ENCODE results near the gene ESPNL. TPM values are rescaled to one million over a fixed set of nuclear protein-coding genes. Genes with fewer than 3 reads are reported as not detected.
"Not testable (repeated sequence)": the region's sequence is repeated elsewhere in the genome, so short reads cannot be mapped to it uniquely, and the experiment has no call there.

Gene ESPNL
- polyA plus RNA-seq, 1 donor = 0.30 TPM

- no peak for DNase-seq
Measured at GRCh38 chr2:238159071-238159539, 59.0 kb downstream of the ESPNL start.

GRCh38 chr2:238159661-238160205, 59.6 kb downstream of the ESPNL start:
- DNase-seq = no peak

GRCh38 chr2:238160206-238161129, 60.3 kb downstream of the ESPNL start:
- DNase-seq = no peak

- no peak for DNase-seq
Measured at GRCh38 chr2:238161291-238162051, 61.3 kb downstream of the ESPNL start.

GRCh38 chr2:238162251-238162845, 62.2 kb downstream of the ESPNL start:
- no peak for DNase-seq

GRCh38 chr2:238162846-238163441, 62.8 kb downstream of the ESPNL start:
- DNase-seq = no peak

GRCh38 chr2:238163481-238164198, 63.5 kb downstream of the ESPNL start:
- no peak for DNase-seq

GRCh38 chr2:238164906-238165287, 64.8 kb downstream of the ESPNL start:
- DNase-seq = no peak

- no peak for DNase-seq
Measured at GRCh38 chr2:238165288-238165921, 65.3 kb downstream of the ESPNL start.

- DNase-seq = no peak
Measured at GRCh38 chr2:238166391-238167343, 66.5 kb downstream of the ESPNL start.

- no peak for DNase-seq
Measured at GRCh38 chr2:238167344-238167715, 67.2 kb downstream of the ESPNL start.

- DNase-seq = no peak
Measured at GRCh38 chr2:238167761-238168160, 67.6 kb downstream of the ESPNL start.

- DNase-seq = no peak
Measured at GRCh38 chr2:238168196-238169047, 68.3 kb downstream of the ESPNL start.

GRCh38 chr2:238169048-238169707, 69.0 kb downstream of the ESPNL start:
- DNase-seq = no peak

GRCh38 chr2:238169708-238170251, 69.6 kb downstream of the ESPNL start:
- DNase-seq = no peak

GRCh38 chr2:238170386-238171071, 70.4 kb downstream of the ESPNL start:
- no peak for DNase-seq

GRCh38 chr2:238171072-238171431, 70.9 kb downstream of the ESPNL start:
- DNase-seq = not testable (repeated sequence)

All from left kidney (tissue), 2 donors.